C4-2B (cell line): ENCODE results near the gene RHOH.

Experiments used
- CTCF ChIP-seq: fragments of 450-650 bp; conservative IDR thresholded peaks from 2 replicates; pipeline ENCODE4 v1.5.1; 2017; ENCODE audit warnings: mild to moderate bottlenecking
- ZFX ChIP-seq: fragments of 450-650 bp; IDR thresholded peaks from 2 replicates; pipeline ENCODE4 v1.6.1; 2017

GRCh38 chr4:40200875-40201801 lies 4.3 kb downstream of the RHOH start:
- TF ChIP-seq CTCF (no peak), ZFX (no peak)
